NCI-H1436 treated with DMSO at 0.1 percent for 48 hours (cell line): ENCODE results near the gene ITGA2.
"Not testable (repeated sequence)": the region's sequence is repeated elsewhere in the genome, so short reads cannot be mapped to it uniquely, and the experiment has no call there.

Experiments used
- DNase-seq: peaks from one replicate; lab custom pipeline; 2025; lab: John Stamatoyannopoulos, UW

ITGA2 gene

DNA sequence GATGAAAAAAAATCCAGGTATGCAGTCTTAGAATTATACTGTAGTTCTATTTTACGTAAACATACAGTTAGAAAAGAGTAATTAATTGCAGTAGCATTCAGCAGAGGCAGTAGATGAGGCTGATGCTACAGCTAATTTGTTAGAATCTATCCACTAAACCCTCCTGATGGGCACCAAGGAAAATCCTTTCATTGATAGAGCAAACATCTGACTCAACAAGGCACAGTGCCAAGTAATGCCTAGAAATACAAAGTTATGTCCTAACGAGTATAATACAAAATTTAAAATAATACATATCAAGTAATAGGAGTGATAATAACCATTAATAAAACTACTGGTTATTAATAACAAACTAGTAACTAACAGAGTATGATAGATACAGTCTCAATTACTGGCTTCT lies 111.5 kb downstream of the ITGA2 start:
- DNase-seq: no peak

DNA sequence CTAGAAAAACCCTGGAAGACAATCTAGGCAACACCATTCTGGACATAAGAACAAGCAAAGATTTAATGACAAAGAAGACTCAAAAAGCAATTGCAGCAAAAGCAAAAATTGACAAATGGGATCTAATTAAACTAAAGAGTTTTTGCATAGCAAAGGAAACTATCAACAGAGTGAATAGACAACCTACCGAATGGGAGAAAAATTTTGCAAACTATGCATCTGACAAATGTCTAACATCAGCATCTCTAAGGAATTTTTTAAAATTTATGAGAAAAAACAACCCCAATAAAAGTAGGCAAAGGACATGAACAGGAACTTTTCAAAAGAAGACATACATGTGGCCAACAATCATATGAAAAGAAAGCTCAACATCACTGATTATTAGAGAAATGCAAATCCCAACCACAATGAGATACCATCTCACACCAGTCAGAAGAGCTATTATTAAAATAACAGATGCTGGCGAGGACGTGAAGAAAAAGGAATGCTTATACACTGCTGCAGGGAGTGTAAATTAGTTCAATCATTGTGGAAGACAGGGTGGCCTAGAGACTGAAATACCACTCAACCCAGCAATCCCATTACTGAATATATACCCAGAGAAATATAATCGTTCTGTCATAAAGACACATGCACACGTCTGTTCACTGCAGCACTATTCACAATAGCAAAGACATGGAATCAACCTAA lies 116.6 kb downstream of the ITGA2 start:
- no peak for DNase-seq

DNA sequence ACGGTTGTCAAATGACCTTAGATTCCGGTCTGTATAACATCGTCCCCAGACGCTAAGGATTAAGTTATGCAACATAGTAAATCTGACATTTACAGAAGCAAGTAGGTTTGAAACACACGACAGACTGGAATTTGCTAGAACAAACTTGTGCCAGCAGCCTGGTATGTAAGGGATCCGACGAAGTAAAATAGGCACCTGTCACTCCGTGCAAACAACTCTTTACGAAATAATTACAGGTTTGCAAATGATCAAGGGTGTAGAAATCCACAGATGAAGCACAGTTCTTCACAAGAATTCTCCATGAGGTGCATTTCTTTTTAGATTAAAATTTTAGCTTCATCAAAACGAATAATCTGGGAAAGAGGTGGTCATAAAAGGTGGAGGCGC lies 119.9 kb downstream of the ITGA2 start:
- no peak for DNase-seq

DNA sequence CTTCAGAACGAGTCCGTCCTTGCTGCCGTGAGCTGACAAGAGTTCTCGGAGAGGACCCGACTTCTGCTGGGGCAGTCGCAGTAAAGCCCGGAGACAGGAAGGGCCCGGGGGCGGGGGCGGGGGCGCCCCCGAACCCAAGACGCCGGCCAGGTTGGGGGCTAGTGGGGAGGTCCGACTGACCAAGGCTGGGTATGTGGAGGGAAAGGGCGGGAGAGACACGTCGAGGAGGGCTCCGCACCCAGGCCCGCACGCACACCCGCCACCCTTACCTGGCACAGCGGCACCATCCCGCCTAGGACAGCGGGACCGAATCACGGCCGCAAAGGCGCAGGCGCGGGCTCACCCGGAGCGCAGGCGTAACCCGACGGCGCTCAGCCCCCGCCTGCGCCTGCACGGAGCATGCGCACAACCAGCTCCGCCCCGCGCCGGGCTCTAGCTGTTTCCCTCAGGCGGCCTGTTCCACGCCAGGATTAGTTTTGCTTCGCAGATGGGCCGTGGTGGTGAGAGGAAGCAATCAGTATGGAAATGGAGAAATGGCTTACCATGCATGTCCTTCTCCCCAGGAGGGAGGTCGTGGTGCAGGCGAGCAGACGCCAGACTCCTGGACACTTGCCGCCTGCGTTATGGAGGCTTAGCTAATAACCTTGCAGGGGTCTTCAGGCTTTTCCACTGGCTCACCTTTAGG lies 120.4 kb downstream of the ITGA2 start, which contains the start of gene MOCS2:
Gene MOCS2, minus strand, starts transcription at position 315 of the 685 bp plus-strand sequence. CDS start 2,583 bp downstream, outside the sequence.
- peak; percentile 25 for DNase-seq

DNA sequence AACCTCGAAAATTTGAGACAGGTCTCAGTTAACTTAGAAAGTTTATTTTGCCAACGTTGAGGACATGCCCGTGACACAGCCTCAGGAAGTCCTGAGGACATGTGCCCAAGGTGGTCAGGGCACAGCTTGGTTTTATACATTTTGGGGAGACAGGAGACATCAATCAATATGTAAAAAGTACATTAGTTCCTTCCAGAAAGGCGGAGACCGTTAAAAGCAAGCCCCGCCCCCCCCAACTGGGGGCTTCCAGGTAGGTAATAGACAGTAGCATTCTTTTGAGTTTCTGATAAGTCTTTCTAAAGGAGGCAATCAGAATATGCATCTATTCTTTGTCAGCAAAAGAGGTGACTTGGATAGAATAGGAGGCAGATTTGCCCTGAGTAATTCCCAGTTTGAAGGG lies 121.0 kb downstream of the ITGA2 start:
- no peak for DNase-seq

DNA sequence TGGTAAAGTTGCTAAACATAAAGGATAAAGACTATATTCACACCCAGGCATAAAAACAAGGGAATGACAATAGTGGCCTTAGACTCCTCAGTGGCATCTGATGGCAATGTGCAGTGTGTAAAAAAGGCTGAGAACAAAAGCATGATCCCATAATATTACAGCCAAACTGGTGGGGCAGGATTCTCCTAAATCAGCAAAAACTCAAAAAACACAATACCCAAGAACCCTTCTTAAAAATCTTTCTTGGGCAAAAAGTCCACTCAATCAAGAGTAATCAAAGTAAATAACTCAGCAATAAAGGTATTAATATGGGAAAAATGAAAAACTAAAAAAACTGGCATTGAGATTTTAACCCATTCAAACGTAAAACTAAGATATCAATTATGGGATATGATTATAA lies 122.0 kb downstream of the ITGA2 start:
- DNase-seq: no peak

DNA sequence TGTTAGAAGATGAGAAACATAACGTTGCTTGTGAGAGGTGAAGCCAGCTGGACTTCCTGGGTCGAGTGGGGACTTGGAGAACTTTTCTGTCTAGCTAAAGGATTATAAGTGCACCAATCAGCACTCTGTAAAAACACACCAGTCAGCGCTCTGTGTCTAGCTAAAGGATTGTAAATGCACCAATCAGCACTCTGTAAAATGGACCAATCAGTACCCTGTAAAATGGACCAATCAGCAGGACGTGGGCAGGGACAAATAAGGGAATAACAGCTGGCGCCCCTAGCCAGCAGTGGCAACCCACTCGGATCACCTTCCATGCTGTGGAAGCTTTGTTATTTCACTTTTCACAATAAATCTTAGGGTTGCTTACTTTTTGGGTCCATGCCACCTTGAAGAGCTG lies 123.2 kb downstream of the ITGA2 start:
- not testable (repeated sequence) for DNase-seq

DNA sequence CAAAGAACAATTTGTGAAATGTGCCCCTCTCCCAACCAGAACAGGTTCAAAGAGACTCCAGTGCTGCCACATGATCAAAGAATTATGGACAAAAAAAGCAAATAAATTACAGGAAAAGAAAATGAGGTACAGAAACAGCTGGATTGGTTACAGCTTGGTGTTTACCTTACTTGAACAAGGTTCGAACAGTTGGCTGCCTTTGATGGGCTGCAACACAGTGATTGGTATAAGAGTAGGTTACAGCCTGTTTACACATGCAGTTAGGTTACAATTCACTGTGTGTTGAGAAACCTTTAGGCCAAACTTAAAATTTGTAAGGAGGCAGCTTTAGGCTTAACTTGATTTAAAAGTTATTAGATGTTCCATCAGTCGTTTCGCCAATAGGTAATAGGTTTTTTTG lies 123.8 kb downstream of the ITGA2 start:
- no peak for DNase-seq

DNA sequence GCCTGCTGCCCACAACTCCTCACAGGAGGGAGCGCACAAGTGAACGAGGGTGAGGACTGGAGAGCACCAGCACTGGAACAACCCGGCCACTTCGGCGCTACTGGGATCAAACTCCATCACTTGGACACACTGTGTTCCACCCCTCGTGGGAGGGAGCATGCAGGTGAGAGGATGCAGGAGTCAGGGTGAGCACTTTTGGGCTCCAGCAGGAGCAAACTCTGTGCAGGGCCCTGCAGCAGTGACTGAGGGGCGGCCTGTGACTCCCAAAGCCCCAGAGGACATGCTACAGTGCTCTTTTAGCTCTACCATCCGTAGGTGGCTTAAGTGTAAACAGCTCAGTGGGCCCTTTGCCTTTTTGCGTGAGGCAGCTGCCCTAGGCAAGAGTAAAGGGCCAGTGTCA lies 124.8 kb downstream of the ITGA2 start:
- DNase-seq: no peak

DNA sequence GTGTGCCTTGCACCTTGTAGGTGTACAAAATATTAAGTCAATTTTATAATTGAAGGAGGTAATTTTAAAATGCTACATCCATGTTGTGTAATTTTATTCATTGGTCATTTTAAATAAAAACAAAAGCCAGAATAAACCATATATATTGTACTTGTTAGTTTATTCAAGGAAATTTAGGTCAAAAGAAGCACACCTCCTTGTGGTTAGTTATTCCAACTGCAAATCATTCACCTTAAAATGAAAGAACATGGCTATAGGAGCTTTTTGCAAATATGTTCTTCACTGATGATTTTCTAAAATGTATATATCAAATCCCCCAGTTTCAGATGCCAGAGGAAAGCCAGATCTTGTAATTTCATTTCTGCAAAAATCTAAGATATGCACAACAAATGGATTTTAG lies 125.8 kb downstream of the ITGA2 start:
- DNase-seq: no peak

DNA sequence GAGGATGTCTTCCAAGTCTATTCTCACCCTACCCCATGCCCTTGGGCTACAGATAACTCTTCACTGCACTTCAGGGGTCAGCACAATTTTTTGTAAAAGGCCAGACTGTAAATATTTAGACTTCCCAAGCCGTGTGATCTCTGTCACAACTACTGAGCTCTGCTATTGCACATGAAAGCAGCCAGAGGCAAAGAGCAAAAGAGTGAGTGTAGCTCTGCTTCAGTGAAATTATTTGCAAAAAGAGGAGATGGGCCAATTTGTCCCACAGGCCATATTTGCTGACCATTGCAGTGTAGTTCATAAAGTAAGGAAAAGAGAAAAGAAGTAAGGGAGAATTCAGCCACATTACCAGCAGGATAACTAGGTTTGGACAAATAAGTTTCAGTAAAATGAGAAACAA lies 127.4 kb downstream of the ITGA2 start:
- no peak for DNase-seq

DNA sequence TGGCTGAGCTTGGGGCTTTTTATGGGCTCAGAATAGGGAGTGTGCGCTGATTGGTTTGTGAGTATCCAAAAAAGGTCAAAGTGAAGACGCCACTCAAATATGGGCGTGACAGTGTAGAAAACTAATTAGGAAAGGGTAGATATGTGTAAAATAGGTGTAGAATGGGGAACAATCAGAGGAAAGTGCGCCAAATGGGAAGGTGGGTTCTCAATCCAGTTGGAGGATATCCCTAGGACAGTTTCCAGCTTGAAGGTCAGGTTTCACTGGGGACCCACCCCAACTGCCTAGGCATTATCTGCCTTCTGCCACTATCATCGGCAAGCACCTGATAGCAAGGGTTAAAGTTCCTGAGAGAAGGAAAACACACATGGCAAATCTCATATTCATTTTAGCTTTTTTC lies 129.7 kb downstream of the ITGA2 start:
- no peak for DNase-seq

DNA sequence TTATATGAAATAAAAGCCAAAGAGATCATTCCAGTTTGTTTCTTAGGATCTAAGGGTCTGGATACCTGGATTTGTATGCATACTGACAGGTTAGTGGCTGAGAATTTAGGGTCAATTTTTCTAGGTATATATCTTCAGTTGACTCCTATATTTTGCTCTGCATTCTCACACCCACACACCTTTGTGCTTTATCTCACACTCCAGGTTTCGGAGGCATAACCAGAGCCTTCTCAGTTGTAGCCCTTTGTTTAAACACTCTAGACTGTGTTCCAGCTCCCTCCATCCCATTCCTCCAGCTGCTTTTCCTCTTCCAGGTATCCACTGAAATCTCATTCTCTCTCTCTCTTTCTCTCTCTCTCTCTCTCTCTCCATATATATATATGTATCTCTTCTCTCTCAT lies 131.0 kb downstream of the ITGA2 start:
- DNase-seq: no peak

DNA sequence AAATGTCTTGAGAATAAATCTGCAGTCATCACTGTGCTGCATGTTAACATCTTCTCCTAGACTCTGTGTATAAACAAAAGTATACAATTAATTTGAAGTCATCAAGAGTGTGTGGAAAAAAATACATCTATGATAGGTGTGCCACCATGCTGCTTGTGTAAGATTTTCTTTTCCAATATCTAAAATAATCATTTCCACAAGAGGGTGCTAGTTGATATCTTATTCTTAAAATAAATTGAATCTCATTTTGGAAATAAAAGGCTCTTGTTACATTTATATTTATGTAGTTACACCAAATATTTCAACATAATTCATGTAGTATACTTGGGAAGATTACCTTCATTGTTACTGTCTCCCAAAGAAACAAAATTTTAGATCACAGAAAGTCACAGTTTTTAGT lies 134.6 kb downstream of the ITGA2 start:
- DNase-seq: no peak

DNA sequence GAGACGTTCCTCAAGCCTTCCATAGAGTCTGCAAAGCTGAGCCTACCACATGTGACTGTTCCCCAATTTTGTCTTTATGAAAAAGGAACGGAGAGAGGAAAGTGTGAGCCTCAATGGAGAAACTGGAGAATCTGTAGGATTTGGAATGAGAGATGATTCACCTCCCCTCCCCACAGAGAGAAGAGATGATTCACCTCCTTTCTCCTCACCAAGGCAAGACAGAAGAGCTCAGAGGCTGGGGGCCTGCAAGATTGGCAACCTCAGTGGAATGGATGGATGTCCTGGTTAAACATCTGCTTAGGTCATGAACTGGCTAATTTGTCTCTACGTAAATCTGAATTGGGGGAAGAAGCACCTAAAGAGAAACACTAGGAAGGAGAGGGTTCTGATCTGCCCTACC lies 137.4 kb downstream of the ITGA2 start:
- no peak for DNase-seq

DNA sequence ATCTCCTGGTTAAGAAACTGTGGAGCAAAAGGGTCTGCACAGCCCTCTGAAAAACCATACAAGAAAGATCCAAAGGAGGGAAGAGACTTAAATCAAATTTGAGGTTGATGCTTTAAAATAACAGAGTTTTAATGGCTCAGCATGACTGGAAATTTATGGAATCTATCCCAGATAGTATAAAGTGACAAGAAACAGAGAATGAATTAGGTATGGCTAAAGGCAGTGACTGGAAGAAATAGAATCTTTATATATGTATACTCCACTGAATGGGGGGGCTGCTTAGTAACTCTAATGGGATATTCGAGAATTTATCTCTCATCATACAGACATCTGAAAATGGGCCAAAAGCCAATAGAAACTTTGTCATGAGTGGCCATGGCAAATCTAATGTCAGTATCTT lies 138.0 kb downstream of the ITGA2 start:
- no peak for DNase-seq

DNA sequence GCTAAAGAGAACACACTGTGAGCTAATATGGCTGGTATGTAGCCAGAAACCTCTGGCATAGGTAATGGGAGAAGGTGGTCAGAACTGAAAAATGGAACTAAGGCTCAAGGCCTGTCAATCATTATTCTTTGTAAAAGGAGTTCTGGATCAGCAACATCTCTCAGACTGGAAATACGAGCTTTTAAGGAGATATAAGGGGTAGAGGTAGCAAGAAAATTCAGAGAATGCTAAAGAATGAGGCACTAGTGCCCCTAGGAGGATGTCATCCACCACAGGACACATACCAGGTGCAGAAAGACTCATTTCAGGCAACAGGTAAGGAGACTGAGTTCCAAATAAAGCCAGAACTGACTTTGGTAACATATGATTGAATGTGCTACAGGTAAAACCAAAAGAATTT lies 139.3 kb downstream of the ITGA2 start:
- no peak for DNase-seq

DNA sequence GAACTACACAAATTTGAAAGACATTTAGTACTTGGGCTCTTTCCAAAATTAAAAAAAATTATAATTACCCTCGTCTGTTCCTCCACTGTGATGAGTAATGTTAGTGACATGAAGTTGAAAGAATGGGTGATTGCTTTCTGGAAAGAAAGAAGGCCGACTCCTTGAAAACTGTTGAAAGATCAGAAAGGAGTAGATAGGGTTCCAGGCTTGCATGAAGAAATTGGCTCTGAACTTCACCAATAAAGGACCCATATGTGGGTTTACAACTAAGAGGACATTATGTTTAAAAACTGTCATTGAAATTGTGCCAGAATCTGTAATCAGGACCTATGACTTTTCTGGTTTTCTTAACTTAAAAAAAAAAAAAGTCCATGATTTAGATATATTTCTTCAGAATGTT lies 141.1 kb downstream of the ITGA2 start:
- no peak for DNase-seq

DNA sequence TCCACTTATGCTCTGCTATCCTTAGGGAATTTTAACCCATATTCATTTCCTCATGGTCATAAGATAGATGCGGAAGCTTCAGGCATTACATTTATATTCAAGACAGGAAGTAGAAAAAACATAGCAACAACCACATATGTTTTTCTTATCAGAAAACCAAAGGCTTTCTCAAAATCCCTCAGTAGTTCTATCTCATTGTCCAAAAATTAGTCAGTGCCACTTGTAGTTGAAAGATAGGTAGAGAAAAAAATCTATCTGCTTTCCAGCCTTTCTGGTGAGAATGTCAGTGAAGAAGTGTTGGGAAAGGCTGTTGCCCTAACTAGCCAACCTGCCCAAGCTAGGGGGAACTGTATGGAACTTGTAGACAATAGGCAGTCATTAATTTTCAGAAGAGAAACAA lies 143.9 kb downstream of the ITGA2 start:
- DNase-seq: no peak
